NCI-H774 (cell line): ENCODE results near the gene RMP24.
"Not testable (repeated sequence)": the region's sequence is repeated elsewhere in the genome, so short reads cannot be mapped to it uniquely, and the experiment has no call there.

Experiments used
- DNase-seq: peaks from one replicate; lab custom pipeline; 2025; lab: John Stamatoyannopoulos, UW

Gene RMP24

GRCh38 chr18:35972197-35973000 is at the start of gene RMP24:
RMP24 (plus strand) TSS chr18:35972679.
- peak; percentile 93 for DNase-seq

- DNase-seq = peak; percentile 33
These were observed 48.4 kb upstream of the RMP24 start for GRCh38 chr18:35923939-35924684.

GRCh38 chr18:35926884-35927283 is 45.6 kb upstream of the RMP24 start:
- DNase-seq = no peak

- no peak for DNase-seq
These were observed 45.0 kb upstream of the RMP24 start for GRCh38 chr18:35927430-35927829.

- no peak for DNase-seq
These were observed 38.5 kb upstream of the RMP24 start for GRCh38 chr18:35933982-35934381.

GRCh38 chr18:35934891-35935290 is 37.6 kb upstream of the RMP24 start:
- DNase-seq = no peak

GRCh38 chr18:35935805-35936204 is 36.7 kb upstream of the RMP24 start:
- no peak for DNase-seq

GRCh38 chr18:35936951-35937350 is 35.5 kb upstream of the RMP24 start:
- no peak for DNase-seq

- DNase-seq = no peak
These were observed 34.3 kb upstream of the RMP24 start for GRCh38 chr18:35938158-35938557.

- DNase-seq = no peak
These were observed 33.9 kb upstream of the RMP24 start for GRCh38 chr18:35938562-35938961.

GRCh38 chr18:35939138-35939537 is 33.3 kb upstream of the RMP24 start:
- DNase-seq = no peak

GRCh38 chr18:35941299-35941698 is 31.2 kb upstream of the RMP24 start:
- peak; percentile 19 for DNase-seq

GRCh38 chr18:35942133-35942532 is 30.3 kb upstream of the RMP24 start:
- no peak for DNase-seq

GRCh38 chr18:35942661-35943060 is 29.8 kb upstream of the RMP24 start:
- DNase-seq = no peak

- DNase-seq = no peak
These were observed 24.4 kb upstream of the RMP24 start for GRCh38 chr18:35948080-35948479.

GRCh38 chr18:35949090-35949489 is 23.4 kb upstream of the RMP24 start:
- no peak for DNase-seq

GRCh38 chr18:35949903-35950627 is 22.4 kb upstream of the RMP24 start:
- DNase-seq = peak; percentile 69

GRCh38 chr18:35950628-35950982 is 21.9 kb upstream of the RMP24 start:
- DNase-seq = no peak

GRCh38 chr18:35953688-35954087 is 18.8 kb upstream of the RMP24 start:
- DNase-seq = no peak

GRCh38 chr18:35956226-35956625 is 16.3 kb upstream of the RMP24 start:
- no peak for DNase-seq

GRCh38 chr18:35962320-35962719 is 10.2 kb upstream of the RMP24 start:
- DNase-seq = no peak

GRCh38 chr18:35964319-35964718 is 8.2 kb upstream of the RMP24 start:
- no peak for DNase-seq

GRCh38 chr18:35967866-35968265 is 4.6 kb upstream of the RMP24 start:
- DNase-seq = not testable (repeated sequence)
